HUES6 (cell line): ENCODE data around the gene DAPK2.

Source experiments
- H3K27ac ChIP-seq: 2 replicates; pipeline ENCODE4 v1.7.0; 2013; ENCODE audit warnings: low read depth, mild to moderate bottlenecking, low read length, inconsistent platforms
- H3K27me3 ChIP-seq: 2 replicates; pipeline ENCODE4 v1.6.1; 2013; ENCODE audit warnings: low read length; ENCODE audit not compliant: control insufficient read depth, insufficient read depth
- H3K36me3 ChIP-seq: 2 replicates; pipeline ENCODE4 v1.6.1; 2013; ENCODE audit warnings: low read length; ENCODE audit not compliant: control insufficient read depth, insufficient read depth
- H3K4me1 ChIP-seq: 2 replicates; pipeline ENCODE4 v1.6.1; 2013; ENCODE audit warnings: low read length; ENCODE audit not compliant: control insufficient read depth, insufficient read depth
- H3K4me3 ChIP-seq: 2 replicates; pipeline ENCODE4 v1.5.1; 2013; ENCODE audit warnings: low read depth, low read length
- H3K9ac ChIP-seq: one replicate; pipeline ENCODE4 v1.6.1; 2013; ENCODE audit warnings: mild to moderate bottlenecking, low read length
- H3K9me3 ChIP-seq: 2 replicates; pipeline ENCODE4 v1.6.1; 2013; ENCODE audit warnings: low read depth, low read length; ENCODE audit not compliant: control insufficient read depth, insufficient read depth

Gene DAPK2

DNA sequence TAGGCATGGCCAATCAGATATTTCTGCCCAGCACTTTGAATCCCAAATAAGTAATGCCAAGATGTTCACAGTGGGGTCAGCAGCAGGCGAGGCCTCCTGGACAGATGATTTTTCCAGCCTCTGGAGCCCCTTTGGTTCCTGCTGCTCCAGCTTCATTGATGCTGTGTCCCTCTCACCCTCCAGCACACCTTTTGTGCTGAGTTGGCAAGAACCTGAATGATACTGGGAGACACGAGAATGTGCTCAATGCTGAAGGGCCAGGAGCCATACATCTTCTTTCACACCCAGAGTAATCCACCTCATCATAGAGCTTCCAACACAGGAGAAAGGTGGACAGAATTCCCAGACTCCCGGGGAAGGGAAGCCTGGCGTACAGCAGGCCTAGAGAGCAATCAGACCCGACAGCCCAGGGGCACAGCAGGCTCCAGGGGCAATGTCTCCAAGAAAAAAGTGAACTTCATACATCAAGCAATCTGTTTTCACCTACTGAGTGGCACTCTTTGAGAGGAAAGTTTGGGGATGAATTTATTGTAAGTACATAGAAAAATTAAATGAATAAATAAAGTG, 6.7 kb upstream of the DAPK2 start:
- no peak overlapping the region for H3K27ac ChIP-seq
- H3K9ac ChIP-seq = no peak overlapping the region
- H3K4me1 ChIP-seq = peaks cover 5% of the 10 kb centered on the region; the same call in 1 of the 2 replicates
- H3K9me3 ChIP-seq = no peaks in the 10 kb centered on the region
- peaks cover 18% of the 10 kb centered on the region for H3K27me3 ChIP-seq
- H3K36me3 ChIP-seq = no peaks in the 10 kb centered on the region
- H3K4me3 ChIP-seq = no peak overlapping the region

- H3K9me3 ChIP-seq = no peaks in the 10 kb centered on the region
- peaks cover 32% of the 10 kb centered on the region for H3K27me3 ChIP-seq
- no peak overlapping the region for H3K9ac ChIP-seq
- no peaks in the 10 kb centered on the region for H3K36me3 ChIP-seq
- H3K27ac ChIP-seq = no peak overlapping the region
- no peak overlapping the region for H3K4me3 ChIP-seq
- H3K4me1 ChIP-seq = peaks cover 9% of the 10 kb centered on the region
Measured at GRCh38 chr15:64051407-64052259, 5.3 kb upstream of the DAPK2 start.

DNA sequence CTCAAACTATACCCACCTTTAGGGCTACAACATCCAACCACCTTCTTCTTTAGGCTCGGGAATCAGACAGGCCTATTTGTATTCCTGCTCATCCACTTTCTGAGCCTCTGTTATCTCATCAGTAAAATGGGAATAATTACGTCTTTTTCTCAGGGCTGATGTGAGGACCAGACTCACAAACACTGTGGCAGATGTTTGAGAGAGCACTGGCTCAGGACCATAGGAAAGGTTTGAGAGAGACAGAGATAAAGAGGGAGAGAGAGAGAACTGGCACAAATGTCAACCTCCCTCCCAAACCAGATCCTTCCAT, 4.8 kb upstream of the DAPK2 start:
- H3K4me1 ChIP-seq = peaks cover 11% of the 10 kb centered on the region
- no peaks in the 10 kb centered on the region for H3K36me3 ChIP-seq
- no peaks in the 10 kb centered on the region for H3K9me3 ChIP-seq
- H3K27me3 ChIP-seq = peaks cover 35% of the 10 kb centered on the region
- H3K27ac ChIP-seq = no peak overlapping the region
- no peak overlapping the region for H3K9ac ChIP-seq
- H3K4me3 ChIP-seq = no peak overlapping the region

GRCh38 chr15:64050281-64051092, 4.2 kb upstream of the DAPK2 start:
- peaks cover 40% of the 10 kb centered on the region for H3K27me3 ChIP-seq
- H3K27ac ChIP-seq = no peak overlapping the region
- no peak overlapping the region for H3K4me3 ChIP-seq
- H3K9me3 ChIP-seq = no peaks in the 10 kb centered on the region
- no peak overlapping the region for H3K9ac ChIP-seq
- H3K36me3 ChIP-seq = no peaks in the 10 kb centered on the region
- H3K4me1 ChIP-seq = peaks cover 11% of the 10 kb centered on the region

DNA sequence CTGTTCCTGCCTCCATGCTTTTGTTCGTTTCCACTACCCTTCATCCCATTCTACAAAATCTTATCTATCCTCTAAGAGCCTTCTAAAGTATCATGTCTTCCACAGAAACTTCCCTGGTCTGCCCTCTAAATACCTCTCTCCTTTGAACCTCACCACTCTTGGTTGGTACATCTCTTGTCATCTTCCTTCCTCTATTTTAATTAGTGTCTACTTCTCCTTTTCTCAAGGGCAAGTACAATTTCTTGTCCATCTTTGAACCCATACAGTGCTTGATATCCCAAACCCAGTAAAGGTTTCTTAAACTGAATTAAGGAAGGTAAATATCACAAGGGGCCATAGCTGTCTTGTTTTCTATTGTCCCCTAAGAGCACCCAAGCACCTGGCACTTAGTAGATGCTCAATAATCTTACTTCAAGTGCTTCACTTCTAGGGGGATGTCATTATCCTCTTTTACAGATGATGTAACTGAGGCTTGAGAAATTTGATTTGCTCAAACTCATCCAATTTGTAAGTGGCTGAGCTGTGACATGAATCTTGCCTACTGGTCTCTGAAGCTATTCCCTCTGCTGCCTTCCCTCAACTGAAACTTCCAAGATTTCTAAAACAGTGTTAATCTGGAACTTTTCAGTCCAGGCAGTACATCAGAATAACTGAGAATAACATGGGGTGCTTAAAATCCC, 2.6 kb upstream of the DAPK2 start:
- peaks cover 56% of the 10 kb centered on the region for H3K27me3 ChIP-seq
- H3K9ac ChIP-seq = no peak overlapping the region
- H3K36me3 ChIP-seq = no peaks in the 10 kb centered on the region
- H3K4me3 ChIP-seq = no peak overlapping the region
- peaks cover 11% of the 10 kb centered on the region for H3K4me1 ChIP-seq
- no peaks in the 10 kb centered on the region for H3K9me3 ChIP-seq
- no peak overlapping the region for H3K27ac ChIP-seq

GRCh38 chr15:64045774-64046420, 388 bp downstream of the DAPK2 start:
- no peaks in the 10 kb centered on the region for H3K9me3 ChIP-seq
- peaks cover 11% of the 10 kb centered on the region for H3K4me1 ChIP-seq
- no peaks in the 10 kb centered on the region for H3K36me3 ChIP-seq
- peak overlapping the region; percentile 69 for H3K4me3 ChIP-seq
- no peak overlapping the region for H3K9ac ChIP-seq
- H3K27ac ChIP-seq = no peak overlapping the region
- peaks cover 57% of the 10 kb centered on the region for H3K27me3 ChIP-seq

DNA sequence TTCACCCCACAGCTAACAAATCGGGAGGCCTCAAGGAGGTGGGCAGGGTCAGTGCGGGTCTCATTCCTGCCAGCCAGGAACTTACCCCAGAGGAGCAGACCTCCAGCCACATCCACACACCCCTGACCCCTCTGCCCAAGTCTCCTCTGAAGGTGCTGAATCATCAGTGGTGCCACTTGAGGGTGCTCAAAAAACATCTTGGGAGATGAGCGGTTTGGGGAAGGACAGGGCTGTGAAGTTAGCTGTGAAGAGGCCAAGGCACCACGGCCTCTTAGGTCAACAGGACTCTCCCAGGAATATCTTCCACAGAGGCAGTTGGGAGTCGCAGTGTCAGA, 1.2 kb downstream of the DAPK2 start:
- Histone ChIP-seq H3K27me3 (peaks cover 57% of the 10 kb centered on the region), H3K27ac (no peak overlapping the region), H3K4me1 (peaks cover 6% of the 10 kb centered on the region; the same call in 1 of the 2 replicates), H3K9ac (no peak overlapping the region), H3K9me3 (no peaks in the 10 kb centered on the region), H3K36me3 (no peaks in the 10 kb centered on the region), H3K4me3 (no peak overlapping the region)

GRCh38 chr15:64044300-64045100, 1.8 kb downstream of the DAPK2 start:
- Histone ChIP-seq H3K36me3 (no peaks in the 10 kb centered on the region), H3K4me3 (no peak overlapping the region), H3K9me3 (no peaks in the 10 kb centered on the region), H3K4me1 (peaks cover 6% of the 10 kb centered on the region; the same call in 1 of the 2 replicates), H3K27me3 (peaks cover 54% of the 10 kb centered on the region), H3K27ac (no peak overlapping the region), H3K9ac (no peak overlapping the region)

DNA sequence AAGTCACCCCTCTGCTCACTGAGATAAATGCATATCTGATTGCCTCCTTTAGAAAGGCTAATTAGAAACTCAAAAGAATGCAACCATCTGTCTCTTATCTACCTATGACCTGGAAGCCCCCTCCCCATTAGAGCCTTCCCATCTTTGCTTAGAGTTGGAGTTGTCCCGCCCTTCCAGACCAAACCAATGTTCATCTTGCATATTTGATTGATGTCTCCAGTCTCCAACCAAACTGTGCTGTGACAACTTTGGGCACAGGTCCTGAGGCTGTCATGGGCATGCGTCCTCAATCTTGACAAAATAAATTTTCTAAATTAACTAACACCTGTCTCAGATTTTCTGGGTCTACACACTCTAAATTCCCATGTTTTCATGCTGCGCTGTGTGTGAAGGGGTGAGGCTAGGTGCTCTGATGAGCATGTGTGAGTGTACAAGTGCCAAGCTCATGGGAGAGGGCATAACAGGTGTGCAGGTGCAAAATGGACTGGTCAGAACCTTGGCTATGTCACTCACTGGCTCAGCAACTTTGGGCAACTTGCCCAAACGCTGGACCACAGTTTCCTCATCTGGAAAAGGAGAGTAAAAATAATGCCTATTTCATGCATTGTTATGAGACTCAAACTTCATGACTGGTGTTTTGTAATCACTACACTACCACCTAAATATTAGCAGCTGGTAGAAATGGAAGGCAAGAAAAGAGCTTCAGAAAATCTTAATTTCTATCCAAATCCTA, 7.2 kb downstream of the DAPK2 start:
- no peak overlapping the region for H3K9ac ChIP-seq
- H3K27ac ChIP-seq = no peak overlapping the region
- peaks cover 3% of the 10 kb centered on the region; the same call in 1 of the 2 replicates for H3K4me1 ChIP-seq
- no peaks in the 10 kb centered on the region for H3K9me3 ChIP-seq
- peaks cover 2% of the 10 kb centered on the region; the same call in 1 of the 2 replicates for H3K27me3 ChIP-seq
- no peak overlapping the region for H3K4me3 ChIP-seq
- no peaks in the 10 kb centered on the region for H3K36me3 ChIP-seq
